VCaP (cell line): ENCODE measurements around the gene PDC.
"Not testable (repeated sequence)": the region's sequence is repeated elsewhere in the genome, so short reads cannot be mapped to it uniquely, and the experiment has no call there.

Experiments
- H3K27ac ChIP-seq: fragments of 450-650 bp; 2 replicates; pipeline ENCODE4 v1.5.1; 2017
- TF ChIP-seq, protein P1 (sequence below): fragments of 450-650 bp; conservative IDR thresholded peaks from 2 replicates; pipeline ENCODE4 v1.5.1; 2017; ENCODE audit warnings: mild to moderate bottlenecking, moderate library complexity

The PDC gene

DNA sequence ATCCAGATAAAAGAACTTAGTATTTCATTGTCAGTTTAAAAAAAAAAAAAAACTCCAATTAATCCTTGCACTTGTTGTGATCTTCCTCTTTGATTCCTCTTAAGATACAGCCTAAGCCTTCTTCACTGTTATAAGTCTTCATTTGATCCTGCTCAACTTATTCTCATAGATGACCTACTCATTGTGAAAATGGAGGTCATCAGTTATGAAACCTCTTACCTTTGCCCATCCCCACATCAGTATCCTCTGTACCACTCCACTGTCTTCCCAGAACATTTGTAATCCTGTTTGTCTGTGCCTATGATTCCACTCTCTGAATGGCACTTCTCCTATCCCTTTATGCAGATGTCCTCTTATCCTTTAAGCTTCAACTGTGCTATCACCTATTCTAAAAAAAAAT is 57.3 kb downstream of the PDC start:
- TF ChIP-seq, protein P1, sequence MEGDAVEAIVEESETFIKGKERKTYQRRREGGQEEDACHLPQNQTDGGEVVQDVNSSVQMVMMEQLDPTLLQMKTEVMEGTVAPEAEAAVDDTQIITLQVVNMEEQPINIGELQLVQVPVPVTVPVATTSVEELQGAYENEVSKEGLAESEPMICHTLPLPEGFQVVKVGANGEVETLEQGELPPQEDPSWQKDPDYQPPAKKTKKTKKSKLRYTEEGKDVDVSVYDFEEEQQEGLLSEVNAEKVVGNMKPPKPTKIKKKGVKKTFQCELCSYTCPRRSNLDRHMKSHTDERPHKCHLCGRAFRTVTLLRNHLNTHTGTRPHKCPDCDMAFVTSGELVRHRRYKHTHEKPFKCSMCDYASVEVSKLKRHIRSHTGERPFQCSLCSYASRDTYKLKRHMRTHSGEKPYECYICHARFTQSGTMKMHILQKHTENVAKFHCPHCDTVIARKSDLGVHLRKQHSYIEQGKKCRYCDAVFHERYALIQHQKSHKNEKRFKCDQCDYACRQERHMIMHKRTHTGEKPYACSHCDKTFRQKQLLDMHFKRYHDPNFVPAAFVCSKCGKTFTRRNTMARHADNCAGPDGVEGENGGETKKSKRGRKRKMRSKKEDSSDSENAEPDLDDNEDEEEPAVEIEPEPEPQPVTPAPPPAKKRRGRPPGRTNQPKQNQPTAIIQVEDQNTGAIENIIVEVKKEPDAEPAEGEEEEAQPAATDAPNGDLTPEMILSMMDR: no peak
- H3K27ac ChIP-seq: no peak overlapping the region

DNA sequence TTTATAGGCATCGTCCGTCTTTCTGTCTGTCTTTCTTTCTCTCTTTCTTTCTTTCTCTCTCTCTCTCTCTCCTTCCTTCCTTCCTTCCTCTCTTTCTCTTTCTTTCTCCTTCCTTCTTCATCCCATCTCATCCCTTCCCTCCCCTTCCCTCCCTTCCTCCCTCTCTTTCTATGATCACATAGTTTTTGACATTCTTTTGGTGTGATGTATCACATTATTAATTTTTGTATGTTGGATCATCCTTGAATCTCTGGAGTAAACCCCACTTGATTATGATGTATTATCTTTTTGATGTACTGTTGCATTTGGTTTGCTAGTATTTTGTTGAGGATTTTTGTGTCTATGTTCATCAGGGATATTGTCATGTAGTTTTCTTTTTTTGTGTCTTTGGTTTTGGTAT is 59.5 kb downstream of the PDC start:
- H3K27ac ChIP-seq: not testable (repeated sequence)
